Renal pelvis (tissue), 4 donors: ENCODE data around the gene BTBD9. TPM values are rescaled to one million over a fixed set of nuclear protein-coding genes. Genes with fewer than 3 reads are reported as not detected.

Source experiments
- DNase-seq: peaks from one replicate; pipeline ENCODE4 v3.0.0-alpha.2; 2013
- polyA plus RNA-seq, 3 donors: library from polyadenylated mRNA; unstranded; fragments of 120-200 nt; gene quantifications; one replicate each; pipeline ENCODE4 v1.2.1, GENCODE V29; 2013; ENCODE audit not compliant: insufficient read length in 3 of 3

BTBD9 gene
- polyA plus RNA-seq, 3 donors: 13.7 to 16.9 (median 16.1) TPM

DNA sequence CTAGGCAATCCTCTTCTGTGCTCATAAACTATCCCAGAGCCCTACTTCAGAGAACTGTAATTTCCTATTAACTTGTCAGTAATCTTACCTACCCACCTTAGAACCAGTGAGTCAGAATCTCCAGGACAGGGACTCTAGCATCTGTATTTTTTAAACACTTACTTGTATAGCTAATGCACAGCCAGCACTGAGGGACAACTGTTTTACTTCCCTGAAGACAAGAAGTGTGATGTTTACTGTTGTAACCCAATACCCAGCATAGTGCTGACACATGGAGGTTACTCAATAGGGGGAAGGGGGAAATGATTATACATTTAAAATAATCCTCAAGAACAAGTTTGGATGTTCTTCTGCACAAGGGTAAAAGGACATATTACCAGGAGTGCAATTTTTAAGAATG, 130.8 kb downstream of the BTBD9 start:
- DNase-seq: peak; percentile 29

DNA sequence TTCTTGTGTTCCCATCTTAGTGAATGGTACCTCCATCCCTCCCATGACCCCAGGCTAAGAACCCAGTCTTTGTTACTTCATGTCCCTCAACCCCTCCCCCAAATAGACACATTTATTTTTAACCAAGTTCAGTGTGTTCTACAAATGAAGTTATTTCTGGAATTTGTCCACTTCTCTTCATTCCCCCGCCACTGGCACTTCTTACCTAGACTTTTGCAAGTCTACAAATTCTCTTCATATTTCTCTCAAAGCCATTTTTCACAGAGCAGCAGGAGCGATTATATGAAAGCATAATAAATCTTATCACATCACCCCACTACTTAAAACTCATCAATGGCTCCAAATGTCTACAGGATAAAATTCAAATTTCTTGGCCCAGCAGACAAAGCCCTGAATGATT, 131.4 kb downstream of the BTBD9 start:
- DNase-seq: no peak

- DNase-seq: no peak
These were observed 132.6 kb downstream of the BTBD9 start for GRCh38 chr6:38507173-38507572.

DNA sequence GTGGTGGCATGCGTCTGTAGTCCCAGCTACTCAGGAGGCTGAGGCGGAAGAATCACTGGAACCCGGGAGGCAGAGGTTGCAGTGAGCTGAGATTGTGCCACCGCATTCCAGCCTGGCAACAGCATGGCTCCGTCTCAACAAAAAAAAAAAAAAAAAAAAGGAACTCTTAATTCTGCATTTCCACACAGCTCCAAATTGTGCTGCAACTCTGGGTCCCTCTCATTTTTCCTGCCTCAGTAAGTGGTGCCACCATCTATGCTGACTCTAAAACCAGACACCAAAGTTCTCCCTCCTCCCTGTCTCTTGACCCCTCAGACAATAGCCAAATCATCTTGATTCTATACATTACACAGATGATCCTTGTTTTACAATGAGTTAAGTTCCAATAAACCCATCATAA, 133.9 kb downstream of the BTBD9 start:
- DNase-seq: no peak

GRCh38 chr6:38504996-38505395, 134.7 kb downstream of the BTBD9 start:
- DNase-seq: no peak

- no peak for DNase-seq
These were observed 135.6 kb downstream of the BTBD9 start for GRCh38 chr6:38503960-38504682.

DNA sequence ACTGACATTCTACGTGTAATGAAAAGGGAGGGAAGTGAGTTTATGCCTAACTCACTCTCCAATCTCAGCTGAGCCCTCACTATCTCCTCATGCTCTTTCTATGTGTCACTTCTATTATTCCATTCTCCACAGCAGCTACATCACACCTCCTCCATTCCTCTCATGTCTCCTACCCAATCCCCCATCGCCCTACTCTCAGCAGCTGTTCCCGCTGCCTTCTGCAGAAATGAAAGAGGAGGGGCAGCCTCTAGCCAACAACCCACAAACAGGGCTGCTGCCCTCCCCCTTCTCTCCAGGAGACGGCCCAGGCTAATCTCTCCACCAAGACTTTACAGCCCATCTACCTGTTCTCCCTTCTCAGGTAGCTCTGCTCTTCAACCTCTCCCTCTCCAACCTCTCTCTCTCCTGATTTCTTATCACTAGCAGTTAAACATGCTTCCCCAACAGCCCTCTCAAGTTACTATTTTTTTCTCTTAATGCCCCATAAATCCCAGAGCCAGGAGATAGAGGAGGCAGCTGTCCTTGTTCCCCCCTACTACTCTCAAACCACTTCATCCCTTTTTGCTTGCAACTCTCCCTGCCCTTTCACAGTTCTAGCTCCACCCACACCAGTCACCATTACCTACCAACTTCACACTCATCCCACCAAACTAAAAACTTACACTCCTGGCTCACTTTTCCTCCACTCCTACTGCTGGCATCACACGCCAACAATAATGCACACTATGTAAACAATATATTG, 136.5 kb downstream of the BTBD9 start:
- no peak for DNase-seq

DNA sequence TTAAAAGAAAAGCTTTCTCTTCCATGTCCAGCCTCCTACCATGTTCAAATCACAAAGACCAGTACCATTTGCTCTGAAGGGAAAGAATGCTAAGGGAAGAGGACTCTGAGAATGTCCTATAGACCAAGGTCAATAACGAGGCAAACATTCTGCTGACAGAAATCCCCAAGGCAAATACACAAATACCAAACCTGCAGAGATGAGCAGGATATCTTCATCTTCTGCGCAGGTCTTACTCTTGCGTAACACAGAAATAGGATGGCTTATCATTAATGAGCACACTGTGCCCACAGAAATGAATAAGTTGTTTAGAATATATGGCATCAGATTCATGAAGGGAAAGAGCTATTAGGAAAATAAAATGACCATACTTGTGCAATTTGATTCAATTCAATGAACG, 137.3 kb downstream of the BTBD9 start:
- DNase-seq: no peak

GRCh38 chr6:38501931-38502330, 137.8 kb downstream of the BTBD9 start:
- no peak for DNase-seq

DNA sequence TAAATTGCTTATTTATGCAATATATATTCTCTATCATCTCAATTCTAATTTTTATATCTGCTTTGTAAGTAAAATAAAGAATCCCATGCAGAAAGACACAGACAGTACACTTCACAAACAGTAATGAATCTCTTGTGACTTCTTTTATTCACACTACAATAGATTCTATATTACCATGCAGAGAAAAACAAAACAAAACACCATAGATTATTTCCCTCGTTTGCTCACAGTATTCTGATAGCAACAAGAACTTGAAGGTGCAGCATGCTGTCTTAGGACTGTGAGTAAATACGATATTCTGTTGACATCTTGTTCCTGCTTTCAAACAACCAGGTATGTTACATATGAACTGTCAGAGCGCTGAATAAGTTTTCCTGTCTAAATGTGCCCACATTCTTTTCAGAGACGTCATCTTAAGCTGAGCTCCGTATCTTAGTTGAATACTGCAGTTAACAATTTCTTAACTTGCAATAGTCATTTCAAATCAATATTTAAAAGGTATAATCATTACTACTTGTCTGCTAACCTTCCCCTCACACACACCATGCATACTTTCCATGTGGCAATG, 140.1 kb downstream of the BTBD9 start:
- no peak for DNase-seq

GRCh38 chr6:38498805-38499445, 140.8 kb downstream of the BTBD9 start:
- no peak for DNase-seq

DNA sequence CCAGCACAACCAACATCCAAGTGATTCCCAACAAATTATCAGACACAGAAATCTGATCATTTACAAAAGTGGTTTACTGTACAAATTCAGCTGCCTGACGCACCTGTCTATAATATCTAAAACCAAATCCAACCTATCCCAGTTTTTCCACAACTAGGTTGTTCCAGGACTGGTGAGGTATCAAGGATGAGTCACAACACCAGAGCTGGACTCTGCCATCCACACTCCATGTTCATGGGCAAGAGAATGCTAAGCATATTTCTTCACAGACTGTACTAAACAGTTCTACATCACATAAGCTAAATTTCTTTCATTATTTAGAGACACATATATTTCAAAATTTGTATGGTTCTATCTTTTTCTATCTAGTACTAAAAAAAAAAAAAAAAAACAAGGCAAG, 141.6 kb downstream of the BTBD9 start:
- DNase-seq: no peak

DNA sequence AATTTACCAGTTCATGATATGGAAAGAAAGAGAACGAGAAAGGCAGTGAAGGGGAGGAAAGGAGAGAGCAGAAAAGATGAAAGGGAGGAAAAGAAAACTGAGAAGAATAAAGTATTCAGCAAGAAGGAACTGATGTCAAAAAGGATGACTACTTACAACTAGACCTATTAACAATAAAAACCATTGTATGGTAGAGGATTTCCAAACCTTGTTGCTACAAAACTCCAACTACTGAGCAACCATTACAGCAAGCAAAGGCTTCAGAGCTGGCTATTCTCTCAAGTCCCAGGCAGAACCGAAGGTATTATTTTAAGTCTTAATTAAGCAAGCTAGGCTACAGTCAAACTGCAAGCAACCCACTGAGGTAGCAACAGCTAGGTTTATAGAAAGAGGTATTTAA, 142.2 kb downstream of the BTBD9 start:
- no peak for DNase-seq

- DNase-seq: no peak
These were observed 143.7 kb downstream of the BTBD9 start for GRCh38 chr6:38495922-38496635.

GRCh38 chr6:38495518-38495917, 144.2 kb downstream of the BTBD9 start:
- DNase-seq: no peak

DNA sequence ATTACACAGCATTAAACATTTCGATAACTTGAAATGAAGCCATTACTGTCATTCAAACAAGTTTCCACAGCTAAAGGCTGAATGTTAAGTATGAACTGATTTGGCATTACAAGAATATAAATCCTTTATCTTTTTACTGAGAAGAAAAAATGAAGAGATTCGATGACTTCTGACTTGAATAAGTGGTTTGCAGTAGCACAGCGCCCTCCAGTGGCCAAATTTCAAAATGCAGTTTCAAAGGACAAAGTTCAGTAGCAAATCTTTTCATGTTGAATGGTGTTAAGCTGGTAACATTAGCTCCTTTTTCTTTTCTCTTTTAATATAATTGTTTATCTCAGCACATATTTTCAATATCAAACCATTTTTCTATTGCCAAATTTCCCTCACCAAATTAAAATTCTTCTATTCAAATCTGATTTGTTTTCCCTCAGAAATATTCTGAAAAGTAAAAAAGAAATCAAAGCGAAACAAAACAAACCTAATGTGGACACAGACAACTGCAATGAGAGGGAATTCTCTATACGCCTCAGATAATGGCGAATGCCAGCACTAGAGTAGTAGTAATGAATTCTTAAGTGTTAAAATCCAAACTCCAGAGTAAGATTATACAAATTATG, 145.7 kb downstream of the BTBD9 start:
- peak; percentile 75 for DNase-seq

- DNase-seq: no peak
These were observed 147.7 kb downstream of the BTBD9 start for GRCh38 chr6:38492031-38492430.

- no peak for DNase-seq
These were observed 149.8 kb downstream of the BTBD9 start for GRCh38 chr6:38489951-38490350.

- DNase-seq: no peak
These were observed 152.3 kb downstream of the BTBD9 start for GRCh38 chr6:38487423-38487822.

- DNase-seq: no peak
These were observed 154.2 kb downstream of the BTBD9 start for GRCh38 chr6:38485488-38485887.

DNA sequence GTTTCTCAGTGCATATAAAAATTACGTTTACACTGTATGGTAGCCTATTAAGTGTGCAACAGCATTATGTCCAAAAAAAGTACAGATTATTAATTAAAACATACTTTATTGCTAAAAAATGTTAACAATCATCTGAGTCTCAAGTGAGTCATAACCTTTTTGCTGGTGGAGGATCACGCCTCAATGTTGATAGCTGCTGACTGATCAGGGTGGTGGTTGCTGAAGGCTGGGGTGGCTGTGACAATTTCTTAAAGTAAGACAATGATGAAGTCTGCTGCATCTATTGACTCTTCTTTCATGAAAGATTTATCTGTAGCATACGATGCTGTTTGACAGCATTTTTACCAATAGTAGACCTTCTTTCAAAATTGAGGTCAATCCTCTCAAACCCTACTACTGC, 155.1 kb downstream of the BTBD9 start:
- no peak for DNase-seq

DNA sequence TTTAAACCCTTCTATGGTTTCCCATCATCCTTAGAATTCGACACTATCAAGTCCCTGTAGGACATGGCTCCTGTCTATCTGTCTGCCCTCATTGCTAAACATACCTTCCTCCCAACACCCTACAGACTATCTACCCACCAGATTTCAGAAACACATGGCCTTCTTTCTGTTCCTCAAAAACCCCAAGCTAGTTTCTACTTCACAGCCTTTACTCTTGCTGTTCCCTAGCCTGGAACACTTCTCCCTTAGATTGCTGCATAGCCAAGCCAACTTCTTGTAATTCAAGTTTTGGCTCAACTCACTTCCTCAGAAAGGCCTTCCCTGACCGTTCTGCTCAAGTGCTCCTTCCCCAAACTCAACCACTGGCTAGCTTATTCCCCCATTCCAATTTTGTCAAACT, 156.2 kb downstream of the BTBD9 start:
- DNase-seq: no peak
